Muscle layer of duodenum (tissue), 2 donors: Measurements from ENCODE around the gene NAA60.
"Not testable (repeated sequence)": the region's sequence is repeated elsewhere in the genome, so short reads cannot be mapped to it uniquely, and the experiment has no call there.

Source experiments
- H3K27ac ChIP-seq: one replicate; pipeline ENCODE4 v1.7.0; 2013; ENCODE audit warnings: mild to moderate bottlenecking, low read length
- H3K27me3 ChIP-seq: one replicate; pipeline ENCODE4 v1.7.0; 2013; ENCODE audit warnings: low read depth, mild to moderate bottlenecking, control low read depth, low read length
- H3K36me3 ChIP-seq, 2 donors: one replicate each; pipeline ENCODE4 v1.7.0; 2013; ENCODE audit warnings: low read length in 2 of 2, control low read depth in 1 of 2, mild to moderate bottlenecking in 1 of 2; ENCODE audit not compliant: insufficient read depth in 2 of 2, control insufficient read depth in 1 of 2
- H3K4me1 ChIP-seq, 2 donors: one replicate each; pipeline ENCODE4 v1.7.0; 2013; ENCODE audit warnings: low read length in 2 of 2, mild to moderate bottlenecking in 2 of 2, control low read depth in 1 of 2, moderate library complexity in 1 of 2; ENCODE audit not compliant: insufficient read depth in 2 of 2, control insufficient read depth in 1 of 2
- H3K4me3 ChIP-seq, 2 donors: one replicate each; pipeline ENCODE4 v1.7.0; 2013; ENCODE audit warnings: low read length in 2 of 2, low read depth in 1 of 2, mild to moderate bottlenecking in 1 of 2
- H3K9me3 ChIP-seq, 2 donors: one replicate each; pipeline ENCODE4 v1.7.0; 2013; ENCODE audit warnings: low read length in 2 of 2, control low read depth in 1 of 2, mild to moderate bottlenecking in 1 of 2; ENCODE audit not compliant: control insufficient read depth in 1 of 2
- donor health status: healthy.

Gene NAA60

DNA sequence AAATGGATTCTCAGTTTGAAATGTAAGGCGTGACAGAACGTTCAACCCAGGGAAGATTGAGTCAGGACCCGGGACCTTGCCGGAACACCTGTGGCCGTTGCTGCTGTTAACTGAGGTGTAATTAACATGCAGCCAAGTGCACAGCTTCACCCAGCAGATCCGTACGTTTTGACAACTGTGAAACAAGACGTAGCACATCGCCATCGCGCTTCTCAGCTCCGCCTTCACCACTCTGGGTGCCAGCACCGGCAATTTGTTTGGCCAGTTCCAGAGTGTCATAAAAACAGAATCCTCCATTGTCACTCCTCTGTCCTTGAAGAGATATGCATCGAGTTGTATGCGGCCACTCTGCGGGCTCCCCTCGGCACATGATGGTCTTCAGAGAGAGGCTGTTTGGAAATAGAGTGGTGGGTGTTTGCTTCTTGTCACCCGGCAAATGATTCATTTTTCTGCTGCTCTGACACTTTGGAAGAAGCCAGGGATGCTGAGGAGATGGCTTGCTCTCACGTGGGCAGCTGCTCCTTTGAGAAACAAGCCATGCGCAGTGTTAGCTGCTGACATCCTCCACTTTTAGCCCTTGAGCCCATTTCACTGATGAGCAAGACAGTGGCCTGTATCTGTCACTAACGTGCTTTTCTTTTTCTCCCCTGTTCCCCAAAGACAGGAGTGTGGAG lies 22.6 kb downstream of the NAA60 start:
- Histone ChIP-seq H3K9me3 (no peaks in the 10 kb centered on the region), H3K27me3 (no peaks in the 10 kb centered on the region), H3K4me1 (peaks cover 0 to 41% of the 10 kb centered on the region in 2 donors), H3K36me3 (peaks cover 4 to 7% of the 10 kb centered on the region in 2 donors), H3K27ac (no peak overlapping the region), H3K4me3 (no peak overlapping the region)

DNA sequence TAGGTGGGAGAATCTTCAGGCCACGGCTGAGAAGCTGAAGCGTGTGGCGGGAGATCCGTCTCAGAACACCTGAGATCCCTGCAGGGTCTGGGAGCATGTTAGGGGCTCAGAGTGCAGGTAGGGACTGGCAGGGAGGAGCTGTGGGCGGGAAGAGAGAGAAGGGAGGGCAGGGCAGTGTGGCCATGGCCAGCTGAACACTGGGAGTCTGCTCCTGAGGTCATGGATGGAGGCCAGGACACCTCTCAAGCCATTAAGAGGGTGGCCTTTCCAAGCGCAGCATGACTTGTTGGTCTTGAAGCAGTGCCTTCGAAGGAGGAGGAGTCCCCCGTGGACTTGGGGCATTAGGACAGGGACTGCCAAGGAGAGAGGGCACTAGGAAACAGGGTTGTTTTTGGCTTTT lies 23.7 kb downstream of the NAA60 start:
- peaks cover 0 to 33% of the 10 kb centered on the region in 2 donors for H3K4me1 ChIP-seq
- H3K36me3 ChIP-seq, result peaks cover 4 to 7% of the 10 kb centered on the region in 2 donors
- no peak overlapping the region for H3K27ac ChIP-seq
- H3K9me3 ChIP-seq, result no peaks in the 10 kb centered on the region
- no peak overlapping the region for H3K4me3 ChIP-seq
- no peaks in the 10 kb centered on the region for H3K27me3 ChIP-seq

DNA sequence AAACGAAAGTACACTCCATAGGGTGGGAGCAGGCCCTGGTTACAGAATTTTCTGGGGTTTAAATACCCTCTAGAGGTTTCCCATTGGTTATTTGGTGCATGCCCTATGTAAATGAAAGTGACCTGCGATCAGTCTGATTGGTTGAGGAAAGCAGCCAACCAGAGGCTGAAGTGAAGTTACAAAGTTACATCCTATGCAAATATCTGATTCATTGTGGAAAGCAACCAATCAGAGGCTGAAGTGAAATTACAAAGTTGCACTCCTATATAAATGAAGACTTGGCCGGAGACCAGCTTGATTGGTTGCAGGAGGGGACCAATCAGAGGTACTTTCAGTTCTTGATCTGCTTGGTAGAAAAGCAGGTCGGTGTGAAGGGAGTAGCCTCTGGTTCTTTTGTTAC lies 24.4 kb downstream of the NAA60 start:
- Histone ChIP-seq H3K4me3 (no peak overlapping the region), H3K27me3 (no peaks in the 10 kb centered on the region), H3K27ac (no peak overlapping the region), H3K4me1 (peaks cover 0 to 33% of the 10 kb centered on the region in 2 donors), H3K9me3 (no peaks in the 10 kb centered on the region), H3K36me3 (peaks cover 4 to 7% of the 10 kb centered on the region in 2 donors)

DNA sequence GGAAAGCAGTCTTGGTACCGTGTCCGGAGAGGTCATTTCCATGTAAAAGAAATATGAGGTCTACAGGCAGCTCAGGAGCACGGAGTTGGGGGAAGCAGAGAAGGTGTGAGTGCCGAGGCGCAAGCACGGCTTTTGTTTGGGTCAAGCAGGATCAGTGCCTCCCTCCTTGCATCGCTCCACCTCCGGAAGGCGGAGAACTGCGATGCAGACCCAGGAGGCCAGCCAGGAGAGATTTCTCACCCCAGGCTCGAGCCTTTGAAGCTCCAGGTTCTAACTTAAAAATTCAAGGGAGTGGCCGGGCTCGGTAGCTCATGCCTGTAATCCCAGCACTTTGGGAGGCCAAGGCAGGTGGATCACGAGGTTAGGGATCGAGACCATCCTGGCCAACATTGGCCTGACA lies 25.0 kb downstream of the NAA60 start:
- no peaks in the 10 kb centered on the region for H3K9me3 ChIP-seq
- no peaks in the 10 kb centered on the region for H3K27me3 ChIP-seq
- no peak overlapping the region for H3K4me3 ChIP-seq
- H3K4me1 ChIP-seq, result peaks cover 0 to 33% of the 10 kb centered on the region in 2 donors
- H3K36me3 ChIP-seq, result peaks cover 4 to 7% of the 10 kb centered on the region in 2 donors
- no peak overlapping the region for H3K27ac ChIP-seq

DNA sequence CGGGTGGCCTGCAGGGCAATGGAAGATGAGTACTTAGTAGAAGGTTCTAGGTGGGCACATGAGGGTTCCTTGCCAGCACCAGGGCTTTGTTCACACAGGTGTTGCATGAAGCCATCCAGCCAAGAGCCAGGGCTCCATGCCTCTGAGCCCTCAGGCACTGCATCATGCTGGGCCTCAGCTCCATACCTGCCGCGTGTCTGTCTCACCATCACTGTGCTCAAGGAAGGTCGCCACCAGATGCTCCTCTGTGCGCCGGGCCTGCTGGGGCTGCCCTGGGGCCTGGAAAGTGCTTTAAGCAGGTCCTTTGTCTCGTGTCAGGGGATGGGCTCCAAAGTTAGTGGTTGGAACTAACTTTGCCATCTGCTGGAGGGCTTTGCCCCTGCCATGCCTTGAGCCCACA lies 26.3 kb downstream of the NAA60 start:
- Histone ChIP-seq H3K27ac (no peak overlapping the region), H3K36me3 (peaks cover 4 to 7% of the 10 kb centered on the region in 2 donors), H3K9me3 (no peaks in the 10 kb centered on the region), H3K27me3 (no peaks in the 10 kb centered on the region), H3K4me1 (peaks cover 0 to 29% of the 10 kb centered on the region in 2 donors), H3K4me3 (no peak overlapping the region)

DNA sequence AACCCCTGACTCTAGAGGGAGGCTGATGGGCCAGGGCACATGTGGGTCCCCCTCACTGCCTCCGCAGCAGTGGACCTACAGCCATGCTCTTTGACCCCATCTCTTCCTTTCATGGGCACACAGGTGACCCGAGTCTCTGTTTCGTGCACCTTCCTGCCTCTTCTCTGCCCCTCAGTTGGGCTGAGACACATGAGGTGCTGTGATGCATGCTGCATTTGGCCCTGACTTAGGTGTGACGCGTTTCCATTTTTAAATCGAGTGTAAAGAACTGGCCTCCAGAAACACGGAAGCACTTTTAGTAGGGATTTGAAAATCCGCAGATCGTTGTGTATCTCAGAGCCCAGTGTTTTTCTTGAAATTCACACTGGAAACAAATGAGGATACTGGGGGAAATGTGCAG lies 27.2 kb downstream of the NAA60 start:
- Histone ChIP-seq H3K9me3 (no peaks in the 10 kb centered on the region), H3K36me3 (peaks cover 4 to 7% of the 10 kb centered on the region in 2 donors), H3K27me3 (no peaks in the 10 kb centered on the region), H3K4me1 (peaks cover 0 to 29% of the 10 kb centered on the region in 2 donors), H3K4me3 (no peak overlapping the region), H3K27ac (no peak overlapping the region)

DNA sequence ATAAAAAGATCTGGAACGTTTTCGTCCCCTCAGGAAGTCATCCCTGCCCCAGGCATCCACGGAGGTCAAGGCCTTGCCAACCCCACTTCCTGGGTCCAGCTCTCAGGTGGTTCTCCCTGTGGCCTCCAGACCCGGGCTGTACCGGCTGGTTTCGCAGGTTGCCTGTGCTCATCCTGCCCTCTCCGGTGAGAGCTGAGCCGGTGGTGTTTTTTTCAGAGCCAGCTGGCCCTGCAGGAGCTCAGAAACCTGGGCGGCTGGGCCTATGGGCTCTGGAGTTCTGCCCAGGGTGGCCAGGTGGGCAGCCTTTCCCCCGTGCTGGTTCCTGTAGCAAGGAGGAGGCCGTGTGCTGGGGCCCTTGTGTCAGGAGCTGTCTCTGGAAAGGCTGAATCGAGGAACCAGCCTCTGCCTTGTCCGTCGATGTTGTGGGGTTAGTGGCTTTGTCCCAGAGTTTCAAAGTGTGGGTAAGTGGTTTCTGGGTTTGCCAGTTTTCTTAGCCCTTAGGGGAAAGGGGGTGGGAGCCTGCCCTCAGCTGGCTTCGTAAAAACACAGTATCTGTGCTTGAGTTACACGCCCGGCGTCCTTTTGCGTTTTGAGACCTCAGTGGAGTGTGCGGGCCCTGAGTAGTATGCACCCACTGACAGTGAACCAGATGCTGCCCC lies 28.2 kb downstream of the NAA60 start:
- Histone ChIP-seq H3K27me3 (no peaks in the 10 kb centered on the region), H3K4me3 (no peak overlapping the region), H3K27ac (no peak overlapping the region), H3K36me3 (peaks cover 2 to 11% of the 10 kb centered on the region in 2 donors), H3K9me3 (no peaks in the 10 kb centered on the region), H3K4me1 (peaks cover 0 to 29% of the 10 kb centered on the region in 2 donors)

DNA sequence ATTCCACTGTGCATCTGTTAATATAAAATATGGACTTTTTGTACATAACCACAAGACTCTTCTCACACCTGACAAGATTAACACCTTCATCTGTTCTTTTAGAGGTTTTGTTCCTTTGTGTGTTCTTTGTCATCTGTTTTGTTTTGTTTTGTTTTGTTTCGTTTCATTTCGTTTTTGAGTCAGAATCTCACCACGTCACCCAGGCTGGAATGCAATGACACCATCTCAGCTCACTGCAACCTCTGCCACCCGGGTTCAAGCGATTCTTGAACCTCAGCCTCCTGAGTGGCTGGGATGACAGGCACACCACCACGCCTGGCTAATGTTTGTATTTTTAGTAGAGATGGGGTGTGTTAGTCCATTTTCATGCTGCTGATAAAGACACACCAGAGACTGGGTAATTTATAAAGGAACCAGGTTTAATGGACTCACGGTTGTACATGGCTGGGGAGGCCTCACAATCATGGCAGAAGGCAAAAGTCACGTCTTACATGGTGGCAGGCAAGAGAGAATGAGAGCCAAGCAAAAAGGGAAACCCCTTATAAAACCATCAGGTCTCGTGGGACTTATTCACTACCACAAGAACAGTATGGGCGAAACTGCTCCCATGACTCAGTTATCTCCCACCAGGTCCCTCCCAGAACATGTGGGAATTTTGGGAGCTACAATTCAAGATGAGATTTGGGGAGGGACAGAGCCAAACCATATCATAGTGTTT lies 29.6 kb downstream of the NAA60 start:
- Histone ChIP-seq H3K4me3 (no peak overlapping the region), H3K36me3 (peaks cover 0 to 11% of the 10 kb centered on the region in 2 donors), H3K4me1 (peaks cover 0 to 18% of the 10 kb centered on the region in 2 donors), H3K27ac (no peak overlapping the region), H3K9me3 (no peaks in the 10 kb centered on the region), H3K27me3 (no peaks in the 10 kb centered on the region)

DNA sequence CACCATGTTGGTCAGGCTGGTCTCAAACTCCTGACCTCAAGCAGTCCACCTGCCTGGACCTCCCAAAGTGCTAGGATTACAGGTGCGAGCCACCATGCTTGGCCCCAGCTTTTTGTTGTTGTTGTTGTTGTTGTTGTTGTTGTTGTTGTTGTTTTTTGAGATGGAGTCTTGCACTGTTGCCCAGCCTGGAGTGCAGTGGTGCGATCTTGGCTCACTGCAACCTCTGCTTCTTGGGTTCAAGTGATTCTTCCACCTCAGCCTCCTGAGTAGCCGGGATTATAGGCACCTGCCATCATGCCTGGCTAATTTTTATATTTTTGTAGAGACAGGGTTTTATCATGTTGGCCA lies 30.1 kb downstream of the NAA60 start:
- Histone ChIP-seq H3K36me3 (peaks cover 0 to 11% of the 10 kb centered on the region in 2 donors), H3K4me1 (peaks cover 0 to 13% of the 10 kb centered on the region in 2 donors)

DNA sequence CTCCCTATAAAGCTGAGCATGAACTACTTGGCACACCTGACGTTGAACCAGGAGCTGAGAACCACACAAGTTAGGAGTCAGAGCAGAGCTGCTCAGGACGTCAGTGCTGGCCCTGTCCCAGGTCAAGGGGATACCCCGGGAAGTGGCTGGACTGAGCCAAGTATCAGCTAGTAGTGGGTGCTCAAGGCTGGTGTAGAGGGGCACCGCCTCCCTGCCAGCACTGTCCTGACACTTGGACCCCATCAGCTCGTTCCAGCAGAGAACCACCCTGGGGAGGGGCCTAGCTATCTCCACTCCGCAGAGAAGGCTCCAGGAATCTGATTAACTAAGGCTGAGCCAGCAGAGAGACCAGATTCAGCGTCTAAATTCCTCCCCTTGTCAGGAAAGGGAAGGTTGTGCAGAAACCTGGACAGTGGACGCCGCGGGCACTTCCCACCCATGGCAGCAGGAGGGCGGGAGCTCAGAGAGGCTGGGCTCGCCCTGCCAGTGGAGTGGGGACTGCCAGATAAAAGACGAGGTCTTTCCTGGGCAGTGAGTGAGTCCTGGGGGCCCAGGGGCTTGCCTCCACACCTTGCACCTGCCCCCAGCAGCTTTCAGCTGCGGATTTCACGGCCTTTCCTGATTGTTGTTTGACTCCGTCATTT lies 30.8 kb downstream of the NAA60 start:
- H3K4me3 ChIP-seq, result no peak overlapping the region
- peaks cover under 1 to 14% of the 10 kb centered on the region in 2 donors for H3K36me3 ChIP-seq
- no peaks in the 10 kb centered on the region for H3K27me3 ChIP-seq
- H3K27ac ChIP-seq, result no peak overlapping the region
- H3K9me3 ChIP-seq, result no peaks in the 10 kb centered on the region
- H3K4me1 ChIP-seq, result peaks cover 0 to 7% of the 10 kb centered on the region in 2 donors

More for the DNA sequence above, 30.1 kb downstream of the NAA60 start:
- not testable (repeated sequence) for H3K4me3 ChIP-seq, H3K9me3 ChIP-seq, H3K27me3 ChIP-seq, H3K27ac ChIP-seq

DNA sequence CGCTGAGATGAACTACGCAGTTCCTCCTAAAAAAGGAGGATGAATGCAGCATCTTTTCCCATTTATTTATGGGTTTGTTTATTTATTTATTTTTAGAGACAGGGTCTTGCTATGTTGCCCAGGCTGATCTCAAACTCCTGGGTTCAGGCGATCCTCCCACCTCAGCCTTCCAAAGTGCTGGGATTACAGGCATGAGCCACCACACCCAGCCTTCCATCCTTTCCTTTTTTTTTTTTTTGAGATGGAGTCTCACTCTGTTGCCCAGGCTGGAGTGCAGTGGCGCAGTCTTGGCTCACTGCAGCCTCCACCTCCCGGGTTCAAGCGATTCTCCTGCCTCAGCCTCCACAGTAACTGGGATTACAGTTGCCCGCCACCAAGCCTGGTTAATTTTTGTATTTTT lies 31.4 kb downstream of the NAA60 start:
- H3K36me3 ChIP-seq, result peaks cover 7 to 19% of the 10 kb centered on the region in 2 donors
- not testable (repeated sequence) for H3K4me1 ChIP-seq, H3K27me3 ChIP-seq, H3K4me3 ChIP-seq, H3K27ac ChIP-seq, H3K9me3 ChIP-seq
